Measurements from ENCODE around the gene TBC1D8.
"Not testable (repeated sequence)": the region's sequence is repeated elsewhere in the genome, so short reads cannot be mapped to it uniquely, and the experiment has no call there.

TBC1D8 gene

DNA sequence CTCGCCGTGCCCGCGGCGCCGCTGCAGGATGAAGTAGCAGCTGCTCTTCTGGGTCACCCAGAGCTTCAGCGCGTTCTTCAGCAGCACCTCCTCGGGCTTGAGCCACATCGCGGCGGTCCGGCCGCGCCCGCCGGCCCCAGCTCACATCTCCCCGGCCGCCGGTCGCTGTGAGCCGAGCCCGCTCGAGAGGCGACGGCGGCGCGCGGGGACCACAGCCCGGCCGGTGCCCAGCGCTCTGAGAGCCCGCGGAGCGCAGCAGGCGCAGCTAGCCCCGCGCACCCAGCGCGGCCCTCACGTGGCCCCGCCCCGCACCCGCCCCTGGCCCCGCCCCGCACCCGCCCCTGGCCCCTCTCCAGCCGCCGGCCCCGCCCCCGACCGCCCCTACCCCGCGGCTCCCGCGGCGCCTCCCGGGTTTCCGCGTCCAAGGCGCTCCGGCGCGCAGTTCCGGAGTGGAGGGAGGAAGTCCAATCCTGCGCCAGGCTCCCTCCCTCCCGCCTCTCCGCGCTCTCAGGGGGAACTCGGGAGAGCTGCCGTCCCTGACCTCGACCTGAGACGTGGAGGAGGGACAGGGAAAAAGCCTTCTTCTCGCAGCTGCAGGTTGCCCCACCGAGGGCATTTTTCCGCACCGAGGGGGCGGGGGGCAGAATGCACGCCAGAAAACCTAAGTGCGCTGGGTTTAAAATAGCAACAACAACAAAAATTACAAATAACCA lies at the start of gene TBC1D8:
TBC1D8 (minus strand) TSS at position 237 of the 713 bp plus-strand sequence; CDS start at position 108, 129 bp downstream.
- intact Hi-C loops (cut with DNase I), result loop anchor here (10.0 kb wide), 1 partner anchor 547 kb away; no protein-coding TSS in a partner anchor
- peak; percentile 63 to 96 (median 80) for DNase-seq

GRCh38 chr2:101200676-101201075 lies 49.5 kb upstream of the TBC1D8 start:
- intact Hi-C loops (cut with DNase I), result no loop called here
- no peak for DNase-seq

- no peak for DNase-seq
- intact Hi-C loops (cut with DNase I), result no loop called here
Measured at GRCh38 chr2:101199251-101199791, 48.1 kb upstream of the TBC1D8 start.

DNA sequence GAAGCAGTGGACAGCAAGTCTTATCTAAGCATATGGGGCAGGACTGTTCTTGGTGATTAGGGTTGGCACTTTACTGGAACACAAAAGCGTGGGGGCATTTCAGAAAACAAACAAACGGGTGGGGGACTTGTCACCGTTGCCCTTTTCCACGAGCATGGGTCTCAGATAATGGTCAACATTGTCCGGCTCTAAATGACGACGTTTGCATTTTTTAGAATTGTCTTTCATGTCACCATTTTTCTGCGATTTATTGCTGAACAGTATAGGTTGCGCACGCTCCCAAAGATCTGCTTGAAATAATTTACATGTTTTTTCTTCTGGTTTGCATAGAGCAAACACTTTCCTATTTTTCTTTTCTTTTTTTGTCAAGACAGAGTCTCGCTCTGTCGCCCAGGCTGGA lies 46.6 kb upstream of the TBC1D8 start:
- intact Hi-C loops (cut with DNase I), result no loop called here
- DNase-seq, result no peak

DNA sequence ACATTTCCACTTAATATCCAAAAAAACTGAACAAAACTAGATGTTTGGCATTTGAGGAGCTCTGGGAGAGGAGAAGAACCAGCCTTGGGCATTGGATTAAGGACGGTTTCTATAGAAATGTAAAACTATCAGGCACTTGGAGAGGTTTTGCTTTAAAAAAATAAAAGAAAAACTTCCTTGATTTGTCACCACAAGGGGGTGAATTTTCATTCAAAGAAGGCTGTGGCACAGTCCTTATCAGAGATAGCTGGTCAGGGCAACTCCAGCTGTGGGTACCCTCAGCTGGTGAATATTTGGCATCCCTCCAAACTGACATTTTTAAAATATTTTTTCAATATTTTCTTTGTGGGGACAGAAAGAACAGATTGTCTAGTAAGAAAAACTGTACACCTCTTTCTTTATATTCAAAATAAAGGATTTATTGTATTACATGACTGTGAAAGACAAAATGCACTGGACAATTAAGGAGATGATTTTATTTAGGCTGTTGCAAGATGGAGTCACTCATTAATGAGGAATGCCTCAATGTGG lies 46.1 kb upstream of the TBC1D8 start:
- DNase-seq, result no peak
- intact Hi-C loops (cut with DNase I), result no loop called here

DNA sequence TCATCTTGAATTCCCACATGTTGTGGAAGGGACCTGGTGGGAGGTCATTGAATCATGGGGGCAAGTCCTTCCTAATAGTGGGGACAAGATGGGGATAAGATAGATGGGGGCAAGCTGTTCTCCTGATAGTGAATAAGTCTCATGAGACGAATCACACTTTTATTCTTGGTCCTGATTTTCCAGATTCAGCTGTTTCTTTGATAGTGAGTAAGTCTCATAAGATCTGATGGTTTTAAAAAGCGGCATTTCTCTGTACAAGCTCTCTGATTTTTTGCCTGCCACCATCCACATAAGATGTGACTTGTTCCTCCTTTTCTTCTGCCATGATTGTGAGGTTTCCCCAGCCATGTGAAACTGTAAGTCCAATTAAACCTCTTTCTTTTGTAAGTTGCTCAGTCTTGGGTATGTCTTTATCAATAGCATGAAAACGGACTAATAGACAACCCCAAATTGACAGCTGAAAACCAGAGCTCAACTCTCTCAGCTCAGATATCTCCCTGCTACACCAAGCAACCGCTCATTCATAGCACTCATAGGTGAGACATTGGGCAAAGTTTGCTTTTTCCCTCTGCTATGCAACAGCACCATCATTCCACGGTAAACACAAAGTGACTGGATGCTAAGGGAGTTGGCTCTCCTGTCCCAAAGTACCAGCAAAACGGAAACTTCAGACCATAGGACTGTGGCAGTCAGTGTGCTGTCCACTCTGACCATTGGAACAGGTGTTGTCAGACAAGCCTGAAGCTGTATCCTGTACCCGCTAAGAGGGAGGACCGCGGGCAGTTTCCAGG lies 44.9 kb upstream of the TBC1D8 start:
- DNase-seq, result no peak
- intact Hi-C loops (cut with DNase I), result no loop called here

- no peak for DNase-seq
- intact Hi-C loops (cut with DNase I), result no loop called here
Measured at GRCh38 chr2:101193033-101193626, 41.9 kb upstream of the TBC1D8 start.

GRCh38 chr2:101190747-101191516 lies 39.8 kb upstream of the TBC1D8 start:
- intact Hi-C loops (cut with DNase I), result no loop called here
- DNase-seq, result no peak

- DNase-seq, result no peak
- intact Hi-C loops (cut with DNase I), result no loop called here
Measured at GRCh38 chr2:101188683-101189405, 37.7 kb upstream of the TBC1D8 start.

DNA sequence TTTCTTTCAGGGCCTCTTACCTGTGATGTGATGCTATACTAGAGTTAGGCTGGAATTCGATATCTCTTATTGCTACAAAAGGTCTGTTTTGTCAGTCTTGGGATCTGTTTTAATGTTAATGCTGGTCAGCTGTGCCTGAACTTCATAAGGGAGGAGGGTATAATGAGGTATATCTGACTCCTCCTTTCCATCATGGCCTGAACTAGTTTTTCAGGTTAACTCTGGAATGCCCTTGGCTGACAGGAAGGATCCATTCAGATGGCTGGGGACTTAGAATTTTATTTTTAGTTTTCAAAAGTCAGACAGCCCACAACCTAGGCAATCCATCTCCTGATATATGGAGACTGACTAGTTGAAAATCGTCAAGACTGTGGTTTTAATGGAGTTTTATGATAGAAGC lies 35.9 kb upstream of the TBC1D8 start:
- intact Hi-C loops (cut with DNase I), result no loop called here
- DNase-seq, result no peak

DNA sequence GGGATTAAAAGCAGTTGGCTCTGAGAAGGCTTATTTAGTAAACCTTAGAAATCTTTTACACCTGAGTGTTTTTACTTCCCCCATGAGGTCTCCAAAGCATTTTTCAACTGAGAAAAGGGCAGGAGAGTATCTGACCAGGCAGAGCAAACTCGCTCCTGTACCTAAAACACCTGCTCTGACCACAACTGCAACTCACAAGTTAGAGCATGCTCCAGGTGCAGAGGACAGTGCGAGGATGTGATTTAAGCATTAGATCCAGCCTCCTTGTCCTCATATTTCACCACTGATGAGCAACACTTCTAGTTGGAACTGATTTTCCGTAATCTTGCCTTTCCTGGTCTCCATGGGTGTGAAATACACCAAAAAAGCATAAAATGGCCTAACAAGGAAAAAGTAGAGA lies 34.5 kb upstream of the TBC1D8 start:
- intact Hi-C loops (cut with DNase I), result no loop called here
- DNase-seq, result no peak

DNA sequence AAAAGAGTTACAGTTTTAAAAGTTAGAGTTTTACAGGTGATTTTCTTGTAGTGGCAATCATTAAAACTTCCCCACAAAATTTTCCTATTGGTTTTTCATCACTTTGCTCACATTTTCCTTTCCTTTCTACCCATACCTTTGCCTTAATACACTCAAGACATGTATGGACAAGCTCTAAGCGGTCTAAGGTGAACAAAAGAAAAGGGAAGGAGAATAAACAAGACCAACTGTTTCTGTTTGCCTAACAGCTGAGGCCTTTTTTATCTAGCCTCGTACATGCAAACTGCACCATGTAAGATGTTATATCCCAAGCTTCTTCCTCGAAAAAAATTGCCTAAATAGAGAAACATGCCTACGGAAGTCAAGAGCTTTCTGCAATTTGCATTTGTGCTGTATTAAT lies 33.9 kb upstream of the TBC1D8 start:
- intact Hi-C loops (cut with DNase I), result no loop called here

GRCh38 chr2:101179982-101180381 lies 28.8 kb upstream of the TBC1D8 start:
- intact Hi-C loops (cut with DNase I), result no loop called here
- DNase-seq, result no peak

More for the DNA sequence above, 33.9 kb upstream of the TBC1D8 start:
- no peak for DNase-seq

GRCh38 chr2:101176803-101177202 lies 25.6 kb upstream of the TBC1D8 start:
- intact Hi-C loops (cut with DNase I), result no loop called here
- no peak for DNase-seq

- no peak for DNase-seq
- intact Hi-C loops (cut with DNase I), result no loop called here
Measured at GRCh38 chr2:101175991-101176390, 24.8 kb upstream of the TBC1D8 start.

DNA sequence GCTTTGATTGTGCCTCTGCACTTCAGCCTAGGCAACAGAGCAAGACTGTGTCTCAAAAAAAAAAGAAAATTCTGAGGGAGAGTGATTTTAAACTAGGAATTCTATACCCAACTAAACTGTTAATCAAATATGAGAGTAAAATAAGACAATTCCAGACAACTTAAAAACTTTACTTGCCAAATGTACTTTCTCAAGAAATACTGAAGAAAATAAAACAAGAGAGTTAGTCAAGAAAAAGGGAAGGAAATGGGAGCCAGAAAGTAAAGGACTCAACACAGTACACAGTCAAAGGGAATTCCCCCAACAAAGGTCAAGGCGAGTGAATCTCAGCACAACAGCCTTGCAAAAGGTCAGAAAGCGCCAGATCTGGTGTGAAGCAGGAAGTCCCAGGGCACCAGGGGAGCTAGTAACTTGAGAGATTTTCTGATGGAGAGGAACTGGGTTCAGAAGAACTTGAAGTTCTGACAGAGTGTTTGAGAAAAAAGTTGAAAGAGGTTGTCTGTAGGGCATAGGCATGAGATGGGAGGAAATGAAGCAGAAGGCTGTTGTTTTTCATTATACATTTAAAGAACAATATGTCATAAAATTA lies 22.6 kb upstream of the TBC1D8 start:
- DNase-seq, result no peak
- intact Hi-C loops (cut with DNase I), result no loop called here

DNA sequence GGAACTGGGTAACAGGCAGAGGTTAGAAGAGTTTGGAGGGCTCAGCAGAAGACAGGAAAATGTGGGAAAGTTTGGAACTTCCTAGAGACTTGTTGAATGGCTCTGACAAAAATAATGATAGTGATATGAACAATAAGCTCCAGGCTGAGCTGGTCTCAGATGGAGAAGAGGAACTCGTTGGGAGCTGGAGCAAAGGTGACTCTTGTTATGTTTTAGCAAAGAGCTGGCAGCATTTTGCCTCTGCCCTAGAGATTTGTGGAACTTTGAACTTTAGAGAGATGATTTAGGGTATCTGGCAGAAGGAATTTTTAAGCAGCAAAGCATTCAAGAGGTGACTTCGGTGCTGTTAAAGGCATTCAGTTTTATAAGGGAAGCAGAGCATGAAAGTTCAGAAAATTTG lies 18.6 kb upstream of the TBC1D8 start:
- intact Hi-C loops (cut with DNase I); DNase-seq: not testable (repeated sequence)

DNA sequence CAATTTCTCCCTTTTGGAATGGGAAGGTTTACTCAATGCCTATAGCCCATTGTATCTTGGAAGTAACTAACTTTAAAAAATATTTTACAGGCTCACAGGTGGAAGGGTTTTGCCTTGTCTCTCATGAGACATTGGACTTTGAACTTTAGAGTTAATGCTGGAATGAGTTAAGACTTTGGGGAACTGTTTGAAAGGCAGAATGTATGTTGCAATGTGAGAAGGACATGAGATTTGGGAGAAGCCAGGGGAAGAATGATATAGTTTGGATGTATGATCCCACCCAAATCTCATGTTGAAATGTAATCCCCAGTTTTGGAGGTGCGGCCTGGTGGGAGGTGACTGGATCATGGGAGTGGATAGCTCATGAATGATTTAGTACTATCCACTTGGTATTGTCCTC lies 17.5 kb upstream of the TBC1D8 start:
- intact Hi-C loops (cut with DNase I), result no loop called here
- no peak for DNase-seq

- intact Hi-C loops (cut with DNase I); DNase-seq: not testable (repeated sequence)
Measured at GRCh38 chr2:101167532-101167931, 16.4 kb upstream of the TBC1D8 start.

Data from posterior cingulate gyrus (tissue), 11 donors.